Lung (tissue), 12 donors: ENCODE measurements around the gene SLC7A8. TPM values are rescaled to one million over a fixed set of nuclear protein-coding genes. Genes with fewer than 3 reads are reported as not detected.

Experiments used
- ATAC-seq: fragments of 200-7000 bp; cut with Tn5 transposase; one replicate; pipeline ENCODE4 v1.9.1; 2020; ENCODE audit warnings: moderate number of reproducible peaks; ENCODE audit not compliant: insufficient read depth, low FRiP score
- DNase-seq, 3 donors: peaks; one replicate each; pipeline ENCODE4 v3.0.0-alpha.2; 2013 to 2017
- H3K27ac ChIP-seq, 2 donors: one replicate each; pipeline ENCODE4 v1.5.1; 2013; ENCODE audit warnings: mild to moderate bottlenecking in 2 of 2, moderate library complexity in 2 of 2, control low read depth in 1 of 2, inconsistent platforms in 1 of 2, low read depth in 1 of 2, low read length in 1 of 2
- H3K27me3 ChIP-seq, 3 donors: one replicate each; pipeline ENCODE4 v1.5.1; 2013; ENCODE audit warnings: low read length in 2 of 3; ENCODE audit not compliant: control insufficient read depth in 3 of 3, insufficient read depth in 3 of 3
- H3K36me3 ChIP-seq, 4 donors: one replicate each; pipeline ENCODE4 v1.5.1; 2013; ENCODE audit warnings: low read length in 4 of 4, mild to moderate bottlenecking in 1 of 4, moderate library complexity in 1 of 4; ENCODE audit not compliant: control insufficient read depth in 4 of 4, insufficient read depth in 4 of 4
- H3K4me1 ChIP-seq, 5 donors: one replicate each; pipeline ENCODE4 v1.5.1; 2013; ENCODE audit warnings: low read length in 5 of 5, mild to moderate bottlenecking in 2 of 5, moderate library complexity in 1 of 5; ENCODE audit not compliant: control insufficient read depth in 5 of 5, insufficient read depth in 5 of 5
- H3K4me3 ChIP-seq: one replicate; pipeline ENCODE4 v1.5.1; 2013; ENCODE audit warnings: mild to moderate bottlenecking, control low read depth, moderate library complexity
- H3K9ac ChIP-seq, 2 donors: one replicate each; pipeline ENCODE4 v1.5.1; 2013; ENCODE audit warnings: low read length in 2 of 2, control low read depth in 1 of 2; ENCODE audit not compliant: insufficient read depth in 1 of 2
- H3K9me3 ChIP-seq, 4 donors: one replicate each; pipeline ENCODE4 v1.5.1; 2013; ENCODE audit warnings: low read length in 3 of 4, mild to moderate bottlenecking in 1 of 4, moderate library complexity in 1 of 4; ENCODE audit not compliant: control insufficient read depth in 4 of 4, insufficient read depth in 3 of 4
- WGBS, 2 donors: extraction: QIAGEN DNeasy Blood & Tissue Kit; methylation state at CpG; one replicate each; pipeline ENCODE4 v1.1.7; 2013; 5-methylcytosine and 5-hydroxymethylcytosine counted together
- polyA plus RNA-seq, 2 donors: library from polyadenylated mRNA; stranded (reverse); fragments of 200-250 nt; gene quantifications; one replicate each; pipeline ENCODE4 v1.2.1, GENCODE V29; 2013
- total RNA-seq, 2 donors: library from RNA; depleted of rRNA in 1 of 2; stranded (reverse); fragments of >200 nt in 1 of 2; gene quantifications; one replicate each; pipeline ENCODE4 v1.2.1, GENCODE V29; 2014 to 2021
- TF ChIP-seq, protein P1 (sequence below): IDR thresholded peaks from 2 replicates; pipeline ENCODE4 v1.5.1; 2012; ENCODE audit warnings: mild to moderate bottlenecking; ENCODE audit errors: control extremely low read depth, extremely low read depth
- donor health status: control.
- donor health status: control.
- donor health status: Bipolar disorder and iron deficiency.
- donor health status: healthy.
- donor health status: DM: yes; HTN: yes; CAD: no.

The SLC7A8 gene
- total and polyA plus RNA-seq, 4 donors, result 28.1 to 74.0 (median 41.9) TPM

DNA sequence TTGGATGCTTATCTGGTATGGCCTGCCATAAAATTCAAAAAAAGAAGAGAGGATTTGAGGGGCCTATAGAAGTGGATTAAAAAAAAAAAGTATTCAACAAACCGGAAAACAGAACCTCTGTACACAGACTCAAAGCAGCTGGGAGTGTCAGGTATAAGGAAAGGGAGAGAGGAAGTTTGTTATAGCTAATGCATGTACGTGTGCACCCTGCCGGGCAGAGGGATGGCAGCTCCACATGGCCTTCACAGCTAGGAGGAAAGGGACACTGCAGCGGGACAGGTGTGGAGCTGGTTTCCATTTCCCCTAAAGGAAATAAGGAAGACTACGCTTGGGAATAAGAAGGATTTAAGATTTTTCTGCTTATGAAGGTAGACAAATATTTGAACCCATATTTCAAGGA, 21.5 kb downstream of the SLC7A8 start:
- Histone ChIP-seq H3K36me3 (peaks cover 0 to 35% (median 10%) of the 10 kb centered on the region in 4 donors), H3K27ac (no peak overlapping the region), H3K4me3 (no peak overlapping the region), H3K9ac (no peak overlapping the region), H3K4me1 (peaks cover 0 to 51% (median 16%) of the 10 kb centered on the region in 5 donors), H3K9me3 (no peaks in the 10 kb centered on the region), H3K27me3 (no peaks in the 10 kb centered on the region)
- WGBS, 2 donors, result 50 to 66% methylated on average over 5 of the region's 5 CpGs
- ATAC-seq (no peak), DNase-seq (no peak)
- TF ChIP-seq, protein P1, sequence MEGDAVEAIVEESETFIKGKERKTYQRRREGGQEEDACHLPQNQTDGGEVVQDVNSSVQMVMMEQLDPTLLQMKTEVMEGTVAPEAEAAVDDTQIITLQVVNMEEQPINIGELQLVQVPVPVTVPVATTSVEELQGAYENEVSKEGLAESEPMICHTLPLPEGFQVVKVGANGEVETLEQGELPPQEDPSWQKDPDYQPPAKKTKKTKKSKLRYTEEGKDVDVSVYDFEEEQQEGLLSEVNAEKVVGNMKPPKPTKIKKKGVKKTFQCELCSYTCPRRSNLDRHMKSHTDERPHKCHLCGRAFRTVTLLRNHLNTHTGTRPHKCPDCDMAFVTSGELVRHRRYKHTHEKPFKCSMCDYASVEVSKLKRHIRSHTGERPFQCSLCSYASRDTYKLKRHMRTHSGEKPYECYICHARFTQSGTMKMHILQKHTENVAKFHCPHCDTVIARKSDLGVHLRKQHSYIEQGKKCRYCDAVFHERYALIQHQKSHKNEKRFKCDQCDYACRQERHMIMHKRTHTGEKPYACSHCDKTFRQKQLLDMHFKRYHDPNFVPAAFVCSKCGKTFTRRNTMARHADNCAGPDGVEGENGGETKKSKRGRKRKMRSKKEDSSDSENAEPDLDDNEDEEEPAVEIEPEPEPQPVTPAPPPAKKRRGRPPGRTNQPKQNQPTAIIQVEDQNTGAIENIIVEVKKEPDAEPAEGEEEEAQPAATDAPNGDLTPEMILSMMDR, result no peak

DNA sequence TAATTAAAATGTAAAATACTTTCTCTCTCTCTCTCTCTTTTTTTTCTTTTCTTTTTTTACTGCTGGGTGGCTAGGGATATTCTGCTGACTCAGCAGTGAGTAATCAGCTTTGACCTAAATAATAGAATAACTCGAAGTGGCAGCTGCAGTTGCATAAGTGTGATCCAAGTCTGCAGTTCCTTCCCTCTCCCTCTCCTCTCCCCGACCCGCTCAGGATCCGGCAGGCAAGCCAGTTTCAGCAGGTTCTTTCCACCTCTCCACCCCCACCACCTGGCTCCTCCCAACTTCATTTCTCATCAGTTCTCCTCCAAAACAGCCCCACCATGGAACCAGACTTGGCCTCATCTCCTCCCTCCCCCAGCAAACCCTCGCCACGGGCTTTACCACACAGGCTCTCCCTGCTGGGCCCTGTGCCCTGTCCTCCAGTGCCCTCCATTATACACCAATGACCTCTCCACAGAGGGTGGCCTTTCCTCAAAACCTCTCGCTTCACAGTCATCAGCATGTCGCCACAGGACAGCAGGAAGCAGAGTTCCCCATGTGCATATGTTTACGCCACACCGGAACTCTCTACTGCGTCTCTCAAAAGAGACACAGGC, 22.4 kb downstream of the SLC7A8 start:
- TF ChIP-seq, protein P1, result no peak
- peak overlapping the region in 1 of 2 donors; percentile 50 for H3K9ac ChIP-seq
- H3K27me3 ChIP-seq, result no peaks in the 10 kb centered on the region
- 20 to 34% methylated on average over 11 of the region's 11 CpGs for WGBS, 2 donors
- no peak overlapping the region for H3K4me3 ChIP-seq
- peak; percentile 70 for ATAC-seq
- no peaks in the 10 kb centered on the region for H3K9me3 ChIP-seq
- DNase-seq, result peak; percentile 81 to 96 (median 93)
- H3K36me3 ChIP-seq, result peaks cover 0 to 35% (median 10%) of the 10 kb centered on the region in 4 donors
- H3K27ac ChIP-seq, result peak overlapping the region in 1 of 2 donors; percentile 44
- peaks cover 0 to 54% (median 16%) of the 10 kb centered on the region in 5 donors for H3K4me1 ChIP-seq

GRCh38 chr14:23159532-23159931, 23.9 kb downstream of the SLC7A8 start:
- peak in 1 of 3 donors; percentile 83 for DNase-seq
- Histone ChIP-seq H3K36me3 (peaks cover 0 to 26% (median 6%) of the 10 kb centered on the region in 4 donors), H3K9ac (no peak overlapping the region), H3K9me3 (no peaks in the 10 kb centered on the region), H3K27me3 (no peaks in the 10 kb centered on the region), H3K4me3 (no peak overlapping the region), H3K27ac (no peak overlapping the region), H3K4me1 (peaks cover 0 to 68% (median 29%) of the 10 kb centered on the region in 5 donors)
- WGBS, 2 donors, result 15 to 41% methylated on average over 1 of the region's 1 CpG
- no peak for ATAC-seq
- TF ChIP-seq, protein P1, result no peak
